HepG2 (cell line): ENCODE results near the gene DYNC2I2. TPM values are rescaled to one million over a fixed set of nuclear protein-coding genes. Genes with fewer than 3 reads are reported as not detected.
A peak's percentile ranks its signal among the peaks of the same experiment; 100 is the strongest.

ENCODE experiments used
- ELF3 ChIP-seq: IDR thresholded peaks from 2 replicates; pipeline ENCODE4 v1.6.1; 2016; ENCODE audit warnings: missing genetic modification reagents, missing compliant biosample characterization
- TCF7 ChIP-seq: sonication (generic); IDR thresholded peaks from 2 replicates; pipeline ENCODE4 v1.6.1; 2016; ENCODE audit warnings: antibody characterized with exemption, low read depth
- TFAP4 ChIP-seq: sonication (generic); IDR thresholded peaks from 2 replicates; pipeline ENCODE4 v1.6.1; 2016; ENCODE audit warnings: low read depth, borderline replicate concordance
- ZBTB20 ChIP-seq: sonication (generic); formaldehyde crosslinking; IDR thresholded peaks from 2 replicates; pipeline ENCODE4 v1.8.1; 2023; ENCODE audit warnings: missing genetic modification reagents, low read depth, mild to moderate bottlenecking, borderline replicate concordance
- ZC3H4 ChIP-seq: sonication (generic); formaldehyde crosslinking; IDR thresholded peaks from 2 replicates; pipeline ENCODE4 v1.4.0; 2020; ENCODE audit warnings: missing genetic modification reagents, borderline replicate concordance
- ZFP37 ChIP-seq: sonication (generic); formaldehyde crosslinking; IDR thresholded peaks from 2 replicates; pipeline ENCODE4 v1.4.0; 2020; ENCODE audit warnings: missing genetic modification reagents, borderline replicate concordance
- ZFX ChIP-seq: sonication (generic); formaldehyde crosslinking; IDR thresholded peaks from 2 replicates; pipeline ENCODE4 v1.4.0; 2020; ENCODE audit warnings: mild to moderate bottlenecking, low read depth, missing genetic modification reagents, moderate library complexity
- ZGPAT ChIP-seq: IDR thresholded peaks from 2 replicates; pipeline ENCODE4 v1.6.1; 2016; ENCODE audit warnings: mild to moderate bottlenecking
- ZMYM4 ChIP-seq: sonication (generic); formaldehyde crosslinking; IDR thresholded peaks from 2 replicates; pipeline ENCODE4 v1.8.1; 2023; ENCODE audit warnings: mild to moderate bottlenecking, missing genetic modification reagents
- ZXDC ChIP-seq: sonication (generic); formaldehyde crosslinking; IDR thresholded peaks from 2 replicates; pipeline ENCODE4 v1.5.0; 2020; ENCODE audit warnings: mild to moderate bottlenecking, missing genetic modification reagents
- polyA plus RNA-seq, 8 experiments: library from polyadenylated mRNA; depleted of rRNA in 3 of 8; stranded (reverse) in 7 of 8; unstranded in 1 of 8; fragments of >200 nt; fragmentation: Illumina TruSeq in 4 of 8; extraction: Trizol in 4 of 8; gene quantifications; 2 replicates each; pipeline versions ENCODE4 v1.2.1 to v1.2.3, GENCODE V29; 2011 to 2016; ENCODE audit warnings: low read depth in 4 of 8, missing spikeins in 1 of 8, mixed read lengths in 1 of 8; ENCODE audit not compliant: insufficient read depth in 1 of 8
- total RNA-seq, 5 experiments: library from RNA; depleted of rRNA; stranded (reverse); fragments of >200 nt; fragmentation: Illumina TruSeq; extraction: Trizol; gene quantifications; 2 replicates each; pipeline ENCODE4 v1.2.3, GENCODE V29; 2016; ENCODE audit warnings: low read depth in 1 of 5
- TF ChIP-seq, protein P1 (sequence below), 2 experiments: sonication (generic) in 1 of 2; formaldehyde crosslinking in 1 of 2; IDR thresholded peaks; 2 replicates each; pipeline versions ENCODE4 v1.6.1 to v1.9.0; 2014 to 2022; ENCODE audit warnings: antibody characterized with exemption in 1 of 2, borderline replicate concordance in 1 of 2, inconsistent platforms in 1 of 2, low read depth in 1 of 2, missing genetic modification reagents in 1 of 2
- TF ChIP-seq, protein P2 (sequence below): sonication (generic); formaldehyde crosslinking; IDR thresholded peaks from 2 replicates; pipeline ENCODE4 v1.8.0; 2023; ENCODE audit warnings: mild to moderate bottlenecking, missing genetic modification reagents

Gene DYNC2I2
- total and polyA plus RNA-seq, 2 of the 13 experiments (the other 11 are each of a cell fraction or from before 2014, with no cell fraction given) = 13.7 to 40.2 TPM

DNA sequence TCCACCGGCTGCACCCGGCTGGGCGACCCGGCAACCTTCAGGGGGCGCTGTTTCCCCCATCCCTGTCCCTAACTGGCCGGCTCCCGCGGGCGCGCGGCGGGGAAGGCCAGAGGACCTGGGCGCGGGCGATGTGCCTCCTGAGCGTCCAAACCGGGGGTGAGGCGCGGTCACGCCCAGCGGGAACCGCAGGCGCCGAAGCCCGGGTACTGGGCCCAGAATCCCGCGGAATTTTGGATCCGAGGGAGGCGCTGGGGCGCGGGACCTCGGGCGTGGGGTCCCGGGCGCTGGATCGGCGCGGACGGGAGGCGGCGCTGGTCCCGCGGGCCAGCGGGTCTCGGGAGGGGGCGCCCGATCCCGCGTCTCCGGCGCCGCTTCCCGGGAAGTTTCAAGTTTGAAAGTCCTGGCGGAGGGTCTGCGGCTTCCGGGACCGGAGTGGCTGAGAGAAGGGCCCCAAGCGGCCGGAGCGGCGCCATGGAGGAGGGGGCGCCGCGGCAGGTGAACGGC lies 45.9 kb upstream of the DYNC2I2 start, which contains the start of gene PKN3 (continued):
- TF ChIP-seq, protein P1, sequence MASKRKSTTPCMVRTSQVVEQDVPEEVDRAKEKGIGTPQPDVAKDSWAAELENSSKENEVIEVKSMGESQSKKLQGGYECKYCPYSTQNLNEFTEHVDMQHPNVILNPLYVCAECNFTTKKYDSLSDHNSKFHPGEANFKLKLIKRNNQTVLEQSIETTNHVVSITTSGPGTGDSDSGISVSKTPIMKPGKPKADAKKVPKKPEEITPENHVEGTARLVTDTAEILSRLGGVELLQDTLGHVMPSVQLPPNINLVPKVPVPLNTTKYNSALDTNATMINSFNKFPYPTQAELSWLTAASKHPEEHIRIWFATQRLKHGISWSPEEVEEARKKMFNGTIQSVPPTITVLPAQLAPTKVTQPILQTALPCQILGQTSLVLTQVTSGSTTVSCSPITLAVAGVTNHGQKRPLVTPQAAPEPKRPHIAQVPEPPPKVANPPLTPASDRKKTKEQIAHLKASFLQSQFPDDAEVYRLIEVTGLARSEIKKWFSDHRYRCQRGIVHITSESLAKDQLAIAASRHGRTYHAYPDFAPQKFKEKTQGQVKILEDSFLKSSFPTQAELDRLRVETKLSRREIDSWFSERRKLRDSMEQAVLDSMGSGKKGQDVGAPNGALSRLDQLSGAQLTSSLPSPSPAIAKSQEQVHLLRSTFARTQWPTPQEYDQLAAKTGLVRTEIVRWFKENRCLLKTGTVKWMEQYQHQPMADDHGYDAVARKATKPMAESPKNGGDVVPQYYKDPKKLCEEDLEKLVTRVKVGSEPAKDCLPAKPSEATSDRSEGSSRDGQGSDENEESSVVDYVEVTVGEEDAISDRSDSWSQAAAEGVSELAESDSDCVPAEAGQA (IDR thresholded peaks at IDR 0.05; ENCODE audit: low read depth) = no peak
- TF ChIP-seq, protein P1 (CRISPR knock-in tag; IDR thresholded peaks at IDR 0.05; ENCODE audit: borderline replicate concordance) = no peak
- TF ChIP-seq ZXDC (CRISPR knock-in tag) (no peak), ELF3 (CRISPR knock-in tag) (0 out of 2 replicates have a peak, but pooled peaks have one; percentile 21), ZFX (CRISPR knock-in tag) (peak; percentile 79), TFAP4 (peak; percentile 22; the same call in 1 of the 2 replicates), ZC3H4 (no peak), ZGPAT (CRISPR knock-in tag) (peak; percentile 58), TCF7 (no peak), ZMYM4 (peak; percentile 46; the same call in 1 of the 2 replicates), ZBTB20 (0 out of 2 replicates have a peak, but pooled peaks have one; percentile 66), ZFP37 (no peak)
- TF ChIP-seq, protein P2, sequence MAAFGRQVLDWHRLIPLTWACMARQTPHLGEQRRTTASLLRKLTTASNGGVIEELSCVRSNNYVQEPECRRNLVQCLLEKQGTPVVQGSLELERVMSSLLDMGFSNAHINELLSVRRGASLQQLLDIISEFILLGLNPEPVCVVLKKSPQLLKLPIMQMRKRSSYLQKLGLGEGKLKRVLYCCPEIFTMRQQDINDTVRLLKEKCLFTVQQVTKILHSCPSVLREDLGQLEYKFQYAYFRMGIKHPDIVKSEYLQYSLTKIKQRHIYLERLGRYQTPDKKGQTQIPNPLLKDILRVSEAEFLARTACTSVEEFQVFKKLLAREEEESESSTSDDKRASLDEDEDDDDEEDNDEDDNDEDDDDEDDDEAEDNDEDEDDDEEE (CRISPR knock-in tag) = no peak
